NCI-H2081 (cell line): ENCODE measurements around the gene GDF11.

ENCODE experiments used
- DNase-seq, 2 experiments: peaks; one replicate each; lab custom pipeline; 2025; lab: John Stamatoyannopoulos, UW

Gene GDF11

DNA sequence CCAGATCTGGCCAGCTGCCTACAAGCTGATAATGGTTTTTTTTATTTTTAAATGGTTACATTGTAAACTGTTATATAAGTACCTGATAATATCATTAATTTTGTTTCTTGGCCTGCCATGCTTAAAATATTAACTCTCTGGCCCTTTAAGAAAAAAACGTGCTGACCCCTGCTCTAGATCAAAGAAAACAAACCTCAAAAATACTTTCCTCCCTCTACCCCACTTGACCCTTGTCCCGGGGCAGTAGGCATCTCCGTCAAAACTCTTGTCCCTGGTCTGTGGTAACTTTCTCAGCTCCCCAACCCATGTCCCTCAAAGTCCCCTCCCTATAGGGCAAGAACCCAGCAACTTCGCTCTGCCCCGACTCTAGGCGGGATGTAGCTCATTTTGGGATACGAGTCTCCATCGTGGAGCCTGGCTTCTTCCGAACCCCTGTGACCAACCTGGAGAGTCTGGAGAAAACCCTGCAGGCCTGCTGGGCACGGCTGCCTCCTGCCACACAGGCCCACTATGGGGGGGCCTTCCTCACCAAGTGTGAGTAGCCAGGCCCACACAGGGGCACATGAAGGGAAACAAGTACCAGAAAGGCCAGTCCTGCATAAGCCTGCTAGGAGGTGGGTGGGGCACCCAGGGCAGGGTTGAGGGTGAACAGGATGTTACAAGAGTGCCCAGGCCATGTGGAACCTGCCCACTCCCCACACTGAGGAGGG lies 19.3 kb upstream of the GDF11 start:
- no peak for DNase-seq

- peak; percentile 33 to 47 for DNase-seq
Measured at GRCh38 chr12:55724226-55724939, 18.5 kb upstream of the GDF11 start.

DNA sequence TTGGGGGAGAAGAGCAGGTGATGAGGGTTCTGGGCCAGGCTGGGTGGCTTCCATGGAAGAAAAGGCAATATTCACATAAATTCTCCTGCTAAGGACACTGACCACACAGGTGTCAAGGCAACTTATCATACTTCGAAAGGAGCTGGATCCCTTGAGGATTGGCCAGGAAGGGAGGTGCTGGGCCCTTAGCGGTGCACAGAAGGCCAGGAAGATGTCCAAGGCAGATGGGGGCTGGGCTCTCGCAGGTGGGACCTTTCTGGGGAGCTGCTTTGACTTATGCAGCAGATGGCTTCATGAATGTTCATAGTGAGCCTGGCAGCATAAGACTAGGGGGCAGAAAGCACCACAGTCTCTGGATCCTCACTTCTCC lies 18.0 kb upstream of the GDF11 start:
- no peak for DNase-seq

GRCh38 chr12:55725556-55725955 lies 17.4 kb upstream of the GDF11 start:
- no peak for DNase-seq

GRCh38 chr12:55726971-55727370 lies 16.0 kb upstream of the GDF11 start:
- no peak for DNase-seq

DNA sequence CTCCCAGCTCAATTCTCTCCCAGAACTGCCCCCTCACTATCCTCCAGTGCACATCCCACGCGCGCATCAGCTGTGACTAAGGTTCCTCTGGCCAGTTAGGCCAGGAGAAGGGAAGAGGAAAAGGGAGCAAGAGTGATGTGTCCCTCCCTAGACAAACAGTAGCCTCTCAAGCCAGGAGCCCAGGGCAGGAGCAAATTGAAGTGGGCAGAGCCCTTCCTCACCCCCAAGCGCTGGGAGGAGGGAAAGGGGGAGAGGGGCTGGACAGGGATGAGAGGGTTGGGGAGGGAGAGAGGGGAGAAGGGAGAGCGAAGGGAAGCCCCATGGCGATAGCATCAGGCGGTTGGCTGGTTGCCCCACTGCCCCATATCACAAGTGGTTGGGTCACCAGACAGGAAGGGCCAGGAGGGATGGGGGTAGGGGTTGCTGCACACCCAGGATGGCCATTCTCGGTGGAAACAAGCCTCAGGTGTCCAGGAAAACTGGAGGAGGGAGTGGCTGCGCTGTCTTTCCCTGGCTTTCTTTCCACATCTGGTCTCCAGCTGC lies 15.2 kb upstream of the GDF11 start:
- DNase-seq = no peak

DNA sequence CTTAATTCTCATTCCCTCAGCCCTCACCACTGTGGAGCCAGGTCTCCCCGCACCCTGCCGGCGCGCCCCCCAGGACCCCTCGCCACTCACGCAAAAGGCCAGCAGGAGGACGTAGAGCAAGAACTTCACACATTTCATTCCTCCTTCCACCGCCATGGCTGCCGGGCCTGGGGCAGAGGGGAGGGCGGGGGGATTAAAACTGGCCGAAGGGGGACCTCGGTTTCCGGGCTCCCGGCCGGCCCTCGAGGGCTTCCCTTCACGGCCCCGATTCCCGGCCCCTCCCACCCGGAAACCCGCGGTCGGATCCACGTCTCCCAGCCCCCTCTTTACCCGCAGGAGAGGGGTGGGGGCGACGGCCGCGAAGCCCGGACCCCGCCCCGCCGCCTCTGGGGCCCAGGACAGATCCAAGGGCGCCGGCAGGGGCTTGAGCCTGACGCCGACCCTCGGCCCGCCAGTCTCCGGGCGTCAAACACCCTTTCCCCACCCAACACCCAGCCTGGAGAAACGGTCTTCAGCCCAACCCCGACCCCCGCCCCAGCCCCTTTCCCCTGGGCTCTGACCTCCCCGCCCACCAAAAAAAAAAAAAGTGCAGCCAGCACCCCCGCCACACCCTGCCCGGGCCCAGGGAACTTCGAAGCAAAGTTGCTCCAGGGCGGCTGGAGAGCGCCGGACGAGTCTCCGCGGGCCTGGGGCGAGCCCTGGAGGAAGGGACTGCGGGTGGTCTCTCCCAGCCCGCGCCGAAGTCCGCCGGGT lies 14.6 kb upstream of the GDF11 start:
- peak; percentile 51 to 57 for DNase-seq

GRCh38 chr12:55728939-55729818 lies 13.7 kb upstream of the GDF11 start, which contains the start of gene CD63:
TSS of gene CD63 (minus strand) at chr12:55729009. CDS start at chr12:55728341, 668 bp downstream.
- peak; percentile 68 to 87 for DNase-seq

- DNase-seq = no peak
Measured at GRCh38 chr12:55729819-55730818, 12.8 kb upstream of the GDF11 start.

DNA sequence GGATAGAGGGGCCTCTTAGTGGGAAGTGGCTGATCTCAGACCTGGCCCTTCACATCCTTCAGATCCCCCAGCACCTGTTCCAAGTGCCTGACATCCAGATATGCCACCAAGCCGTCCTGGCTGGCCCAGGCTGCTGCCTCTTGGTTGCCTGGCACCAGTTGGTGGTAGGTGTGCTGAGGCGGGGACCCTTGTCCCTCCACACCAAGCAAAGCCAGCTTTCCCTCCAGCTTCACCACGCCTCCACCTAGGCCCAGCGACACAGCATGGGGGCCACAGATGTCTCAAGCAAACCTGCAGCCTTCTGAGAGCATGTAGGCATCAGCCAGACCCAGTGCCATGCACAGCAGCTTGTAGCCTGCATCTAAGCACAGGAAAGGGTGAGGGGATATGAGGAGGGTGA lies 10.6 kb upstream of the GDF11 start:
- no peak for DNase-seq

GRCh38 chr12:55733021-55733555 lies 9.8 kb upstream of the GDF11 start:
- no peak for DNase-seq

DNA sequence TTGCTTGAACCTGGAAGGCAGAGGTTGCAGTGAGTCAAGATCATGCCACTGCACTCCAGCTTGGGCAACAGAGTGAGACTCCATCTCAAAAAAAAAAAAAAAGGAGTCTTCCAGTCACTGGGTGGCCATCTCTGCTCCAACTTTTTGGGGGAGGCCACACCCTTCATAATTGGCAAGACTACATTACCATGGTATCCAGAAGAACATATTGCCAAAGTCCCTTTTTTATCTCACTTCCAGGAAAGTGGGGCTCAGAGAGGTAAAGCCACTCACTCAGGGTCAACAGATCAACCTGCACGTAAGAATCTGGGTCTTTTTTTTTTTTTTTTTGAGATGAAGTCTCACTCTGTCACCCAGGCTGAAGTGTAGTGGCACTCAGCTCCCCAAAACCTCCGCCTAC lies 9.1 kb upstream of the GDF11 start:
- DNase-seq = no peak

- DNase-seq = no peak
Measured at GRCh38 chr12:55734595-55734994, 8.3 kb upstream of the GDF11 start.

DNA sequence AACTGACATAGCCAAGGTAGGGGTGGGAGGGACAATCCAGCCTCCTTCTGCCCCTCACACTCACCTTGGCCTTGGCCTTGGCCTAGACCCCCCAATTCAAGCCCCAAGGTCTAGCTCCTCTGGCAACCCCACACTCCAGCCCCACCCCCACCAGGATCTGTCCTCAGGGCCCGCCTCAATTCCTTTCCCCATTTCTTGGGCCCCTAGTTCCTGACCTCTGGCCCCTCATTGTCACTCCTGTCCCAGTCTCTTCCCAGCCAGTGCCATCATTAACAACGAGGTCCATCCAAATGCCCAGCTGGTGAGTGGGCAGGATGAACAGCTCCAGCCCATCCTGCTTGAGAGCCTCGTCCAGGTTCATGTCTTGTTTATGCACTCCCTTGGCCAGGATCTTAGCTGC lies 6.8 kb upstream of the GDF11 start:
- no peak for DNase-seq

- peak; percentile 58 to 61 for DNase-seq
Measured at GRCh38 chr12:55736780-55737580, 5.9 kb upstream of the GDF11 start.

DNA sequence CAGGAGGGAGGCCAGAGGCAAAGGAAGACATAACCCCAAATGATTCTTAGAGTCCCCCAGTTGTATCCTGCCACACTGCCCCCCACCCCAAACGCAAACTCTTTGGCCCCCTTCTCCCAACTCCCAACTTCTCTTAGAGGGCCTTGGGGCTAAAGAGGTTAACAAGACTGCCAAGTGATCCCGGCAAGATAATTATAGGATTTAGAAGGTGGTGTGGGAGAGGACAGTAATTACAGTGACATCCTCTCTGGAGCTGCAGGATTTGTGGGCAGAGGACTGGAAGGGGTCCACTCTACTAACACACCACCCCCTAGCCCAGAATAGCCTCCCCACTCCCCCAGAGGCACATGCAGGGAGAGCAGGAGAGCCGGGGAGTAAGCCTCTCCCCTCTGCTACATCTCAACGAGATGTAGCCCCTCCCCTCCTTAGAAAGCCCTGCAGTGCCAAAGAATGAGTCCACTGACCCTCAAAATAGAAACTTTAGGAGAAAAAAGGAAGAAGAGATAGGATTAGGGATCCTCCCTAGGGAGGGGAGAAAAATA lies 5.3 kb upstream of the GDF11 start:
- DNase-seq = no peak

DNA sequence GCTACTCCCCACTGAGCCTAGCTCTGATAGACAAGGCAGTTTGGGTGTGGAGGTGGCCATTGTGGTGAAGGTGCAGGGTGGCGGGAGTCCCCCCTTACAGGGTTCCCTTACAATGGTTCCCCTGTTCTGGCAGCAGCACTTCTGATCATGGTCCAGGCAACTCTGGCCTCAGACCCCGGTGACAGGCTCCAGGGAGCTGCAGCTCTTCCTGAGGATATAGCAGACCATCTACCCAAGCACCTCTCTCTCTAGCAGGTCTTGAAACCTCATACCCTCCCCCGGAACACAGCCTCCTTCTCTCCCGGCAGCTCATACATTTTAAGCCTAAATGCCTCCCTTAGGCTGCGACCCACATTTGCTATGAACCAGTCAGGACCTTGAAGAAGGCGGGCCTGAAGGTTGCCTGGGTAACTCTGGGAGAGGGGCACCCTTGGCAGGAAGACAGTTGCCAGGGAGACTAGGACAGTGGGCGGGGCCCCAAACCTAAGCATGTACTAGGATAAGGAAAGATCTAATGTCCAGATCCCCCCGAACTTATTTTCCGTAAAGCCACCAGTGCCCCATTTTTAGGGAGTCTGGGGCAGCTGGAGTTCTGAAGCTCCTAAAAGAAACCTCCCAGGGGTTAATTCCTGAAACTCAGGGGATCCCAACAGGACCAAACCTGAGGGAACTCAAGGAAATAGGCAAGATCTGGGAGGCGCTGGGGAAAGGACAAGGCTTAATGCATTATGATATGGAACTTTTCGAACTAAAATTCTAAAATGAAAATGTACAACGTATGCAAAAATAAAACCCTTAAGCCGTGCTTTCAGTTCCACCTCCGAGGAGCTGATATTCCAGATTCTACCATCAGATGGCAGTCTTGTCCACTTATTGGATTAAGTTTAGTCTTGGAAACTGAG lies 4.5 kb upstream of the GDF11 start:
- DNase-seq = peak; percentile 71 to 80

DNA sequence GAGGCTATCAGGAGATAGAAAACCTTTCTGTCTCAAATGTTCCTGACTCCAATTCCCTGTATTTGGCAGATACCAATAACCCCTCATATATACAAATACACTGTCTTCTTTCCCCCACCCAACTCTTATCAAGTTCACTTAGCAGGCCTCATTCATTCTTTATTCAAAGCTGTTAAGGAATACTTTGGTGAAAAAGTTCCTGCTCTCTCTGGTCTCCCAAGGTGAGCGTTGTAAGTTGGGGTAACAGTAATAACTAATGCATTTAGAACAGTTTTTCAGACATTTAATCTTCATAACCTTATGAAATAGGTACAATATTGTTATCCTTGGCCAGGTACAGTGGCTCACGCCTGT lies 3.9 kb upstream of the GDF11 start:
- DNase-seq = no peak
